ENCODE results near the gene DNAJC6.

Gene DNAJC6

GRCh38 chr1:65330822-65331221 lies 21.5 kb downstream of the DNAJC6 start:
- TF ChIP-seq EZH2phosphoT487 (IDR thresholded peaks at IDR 0.05; ENCODE audit: borderline replicate concordance, low read length) = no peak
- TF ChIP-seq CTCF (IDR thresholded peaks at IDR 0.05; ENCODE audit: low read depth, low read length, poor library complexity, severe bottlenecking) = no peak
- Histone ChIP-seq H3K4me1 (ENCODE audit: control insufficient read depth, low read length) (peaks cover 30% of the 10 kb centered on the region), H3K4me3 (ENCODE audit: low read length) (no peak overlapping the region), H4K20me1 (ENCODE audit: control insufficient read depth, insufficient read depth, low read depth, low read length) (no peaks in the 10 kb centered on the region), H3K9me3 (ENCODE audit: control insufficient read depth, insufficient read depth, low read length) (no peaks in the 10 kb centered on the region), H3K79me2 (ENCODE audit: control insufficient read depth, low read length) (no peaks in the 10 kb centered on the region), H3K9me2 (replicated peaks; ENCODE audit: control insufficient read depth, low read length) (no peaks in the 10 kb centered on the region), H3F3A (ENCODE audit: control insufficient read depth, insufficient read depth) (no peaks in the 10 kb centered on the region), H3K36me3 (ENCODE audit: control insufficient read depth, low read length) (no peaks in the 10 kb centered on the region), H3K27ac (ENCODE audit: low read depth, low read length) (no peak overlapping the region), H3K27me3 (ENCODE audit: control insufficient read depth, low read length) (no peaks in the 10 kb centered on the region), H3K4me2 (ENCODE audit: low read length) (no peak overlapping the region)

- no peak for TF ChIP-seq CTCF (IDR thresholded peaks at IDR 0.05; ENCODE audit: low read depth, low read length, poor library complexity, severe bottlenecking)
- TF ChIP-seq EZH2phosphoT487 (IDR thresholded peaks at IDR 0.05; ENCODE audit: borderline replicate concordance, low read length) = no peak
- H3K9me3 ChIP-seq (ENCODE audit: control insufficient read depth, insufficient read depth, low read length) = no peaks in the 10 kb centered on the region
These were observed 23.5 kb downstream of the DNAJC6 start for GRCh38 chr1:65332821-65333220.

GRCh38 chr1:65334081-65334480 lies 24.7 kb downstream of the DNAJC6 start:
- H3K9me3 ChIP-seq (ENCODE audit: control insufficient read depth, insufficient read depth, low read length) = no peaks in the 10 kb centered on the region
- no peaks in the 10 kb centered on the region for H3K9me2 ChIP-seq (replicated peaks; ENCODE audit: control insufficient read depth, low read length)
- TF ChIP-seq CTCF (IDR thresholded peaks at IDR 0.05; ENCODE audit: low read depth, low read length, poor library complexity, severe bottlenecking) = no peak
- TF ChIP-seq EZH2phosphoT487 (IDR thresholded peaks at IDR 0.05; ENCODE audit: borderline replicate concordance, low read length) = no peak
- no peaks in the 10 kb centered on the region for H3K27me3 ChIP-seq (ENCODE audit: control insufficient read depth, low read length)
- H4K20me1 ChIP-seq (ENCODE audit: control insufficient read depth, insufficient read depth, low read depth, low read length) = no peaks in the 10 kb centered on the region
- H3K4me2 ChIP-seq (ENCODE audit: low read length) = no peak overlapping the region
- H3K79me2 ChIP-seq (ENCODE audit: control insufficient read depth, low read length) = no peaks in the 10 kb centered on the region
- H3K36me3 ChIP-seq (ENCODE audit: control insufficient read depth, low read length) = no peaks in the 10 kb centered on the region
- H3K4me1 ChIP-seq (ENCODE audit: control insufficient read depth, low read length) = peaks cover 5% of the 10 kb centered on the region
- no peaks in the 10 kb centered on the region for H3F3A ChIP-seq (ENCODE audit: control insufficient read depth, insufficient read depth)
- no peak overlapping the region for H3K4me3 ChIP-seq (ENCODE audit: low read length)
- no peak overlapping the region for H3K27ac ChIP-seq (ENCODE audit: low read depth, low read length)

More at GRCh38 chr1:65332821-65333220, 23.5 kb downstream of the DNAJC6 start:
- H3K4me2 ChIP-seq (ENCODE audit: low read length) = no peak overlapping the region
- no peaks in the 10 kb centered on the region for H3K36me3 ChIP-seq (ENCODE audit: control insufficient read depth, low read length)
- H4K20me1 ChIP-seq (ENCODE audit: control insufficient read depth, insufficient read depth, low read depth, low read length) = no peaks in the 10 kb centered on the region
- peaks cover 18% of the 10 kb centered on the region for H3K4me1 ChIP-seq (ENCODE audit: control insufficient read depth, low read length)
- no peaks in the 10 kb centered on the region for H3K79me2 ChIP-seq (ENCODE audit: control insufficient read depth, low read length)
- H3F3A ChIP-seq (ENCODE audit: control insufficient read depth, insufficient read depth) = no peaks in the 10 kb centered on the region
- H3K27me3 ChIP-seq (ENCODE audit: control insufficient read depth, low read length) = no peaks in the 10 kb centered on the region
- H3K27ac ChIP-seq (ENCODE audit: low read depth, low read length) = no peak overlapping the region
- no peaks in the 10 kb centered on the region for H3K9me2 ChIP-seq (replicated peaks; ENCODE audit: control insufficient read depth, low read length)
- no peak overlapping the region for H3K4me3 ChIP-seq (ENCODE audit: low read length)
